Upper lobe of right lung (tissue), 1 donor: ENCODE results near the gene STK4. TPM values are rescaled to one million over a fixed set of nuclear protein-coding genes. Genes with fewer than 3 reads are reported as not detected.

Experiments used
- ATAC-seq: fragments of 200-7000 bp; cut with Tn5 transposase; one replicate; pipeline ENCODE4 v1.9.1; 2020; ENCODE audit warnings: mild to moderate bottlenecking, moderate library complexity
- DNase-seq: peaks from one replicate; pipeline ENCODE4 v3.0.0-alpha.2; 2020
- H3K27ac ChIP-seq: fragments of 200-600 bp; one replicate; pipeline ENCODE4 v1.8.0; 2022
- H3K27me3 ChIP-seq: fragments of 200-600 bp; one replicate; pipeline ENCODE4 v1.8.0; 2022; ENCODE audit warnings: mild to moderate bottlenecking
- H3K36me3 ChIP-seq: fragments of 200-600 bp; one replicate; pipeline ENCODE4 v1.8.0; 2022
- H3K4me1 ChIP-seq: fragments of 200-600 bp; one replicate; pipeline ENCODE4 v1.8.0; 2022
- H3K4me3 ChIP-seq: fragments of 200-600 bp; one replicate; pipeline ENCODE4 v1.8.0; 2022; ENCODE audit warnings: mild to moderate bottlenecking
- H3K9me3 ChIP-seq: fragments of 200-600 bp; one replicate; pipeline ENCODE4 v1.8.0; 2022
- CTCF ChIP-seq: fragments of 200-600 bp; IDR thresholded peaks from one replicate; pipeline ENCODE4 v1.8.0; 2022; ENCODE audit warnings: antibody characterized with exemption
- intact Hi-C: fragments of 100-400 bp; cut with DNase I; formaldehyde crosslinking; loops from one replicate; pipeline ENCODE4 v1.11.0; 2022
- total RNA-seq: library from RNA; stranded (reverse); fragmentation: NEBNext Ultra II Directional; extraction: Animal tissue kit (Norgen Biotek cat#: 25700); gene quantifications from one replicate; pipeline ENCODE4 v1.2.1, GENCODE V29; 2021
- donor health status: DM: no; HTN: yes; CAD: no; lungs with severe emphysema.

Gene STK4
- total RNA-seq, 1 donor from 2014 or later: 52.6 TPM

GRCh38 chr20:44976698-44977097 is 10.4 kb downstream of the STK4 start:
- H3K4me1 ChIP-seq: peaks cover 11% of the 10 kb centered on the region
- peaks cover 82% of the 10 kb centered on the region for H3K36me3 ChIP-seq
- intact Hi-C loops: no loop called here
- H3K27ac ChIP-seq: no peak overlapping the region
- DNase-seq (no peak), ATAC-seq (no peak)
- no peaks in the 10 kb centered on the region for H3K27me3 ChIP-seq
- TF ChIP-seq CTCF: no peak
- no peak overlapping the region for H3K4me3 ChIP-seq
- H3K9me3 ChIP-seq: no peaks in the 10 kb centered on the region

GRCh38 chr20:44979090-44979621 is 12.8 kb downstream of the STK4 start:
- H3K36me3 ChIP-seq: peaks cover 79% of the 10 kb centered on the region
- H3K4me3 ChIP-seq: no peak overlapping the region
- peaks cover 8% of the 10 kb centered on the region for H3K4me1 ChIP-seq
- ATAC-seq (peak; percentile 89), DNase-seq (no peak)
- H3K9me3 ChIP-seq: no peaks in the 10 kb centered on the region
- H3K27me3 ChIP-seq: no peaks in the 10 kb centered on the region
- peak overlapping the region; percentile 56 for H3K27ac ChIP-seq
- no peak for TF ChIP-seq CTCF
- intact Hi-C loops: no loop called here

GRCh38 chr20:44981736-44982406 is 15.6 kb downstream of the STK4 start:
- Histone ChIP-seq H3K36me3 (peaks cover 77% of the 10 kb centered on the region), H3K27me3 (no peaks in the 10 kb centered on the region), H3K4me1 (peaks cover 8% of the 10 kb centered on the region), H3K27ac (no peak overlapping the region), H3K4me3 (no peak overlapping the region), H3K9me3 (no peaks in the 10 kb centered on the region)
- no peak for ATAC-seq
- intact Hi-C loops: no loop called here
- no peak for TF ChIP-seq CTCF
- DNase-seq: no peak

GRCh38 chr20:44983093-44983674 is 16.9 kb downstream of the STK4 start:
- intact Hi-C loops: no loop called here
- H3K27ac ChIP-seq: no peak overlapping the region
- no peaks in the 10 kb centered on the region for H3K27me3 ChIP-seq
- no peaks in the 10 kb centered on the region for H3K9me3 ChIP-seq
- H3K4me1 ChIP-seq: peaks cover 8% of the 10 kb centered on the region
- peaks cover 90% of the 10 kb centered on the region for H3K36me3 ChIP-seq
- H3K4me3 ChIP-seq: no peak overlapping the region
- TF ChIP-seq CTCF: no peak
- DNase-seq: no peak
- no peak for ATAC-seq

GRCh38 chr20:44988631-44989171 is 22.4 kb downstream of the STK4 start:
- Histone ChIP-seq H3K27me3 (no peaks in the 10 kb centered on the region), H3K9me3 (no peaks in the 10 kb centered on the region), H3K36me3 (peaks cover 44% of the 10 kb centered on the region), H3K27ac (no peak overlapping the region), H3K4me1 (peaks cover 24% of the 10 kb centered on the region), H3K4me3 (no peak overlapping the region)
- no peak for TF ChIP-seq CTCF
- DNase-seq (no peak), ATAC-seq (no peak)
- intact Hi-C loops: no loop called here
